KMS-11 (cell line): Measurements from ENCODE around the gene CALML5.

ENCODE experiments used
- H2AFZ ChIP-seq: fragments of 200-600 bp; sonication (generic); 2 replicates; pipeline ENCODE4 v1.6.1; 2016; ENCODE audit warnings: antibody characterized with exemption, mixed run types, low read depth
- H3K27ac ChIP-seq: fragments of 200-600 bp; sonication (generic); 2 replicates; pipeline ENCODE4 v1.6.1; 2016; ENCODE audit warnings: mild to moderate bottlenecking, mixed run types
- H3K27me3 ChIP-seq: fragments of 200-600 bp; sonication (generic); 2 replicates; pipeline ENCODE4 v1.6.1; 2017; ENCODE audit warnings: mild to moderate bottlenecking, low read depth, mixed run types, moderate library complexity; ENCODE audit not compliant: insufficient read depth
- H3K36me3 ChIP-seq: fragments of 200-600 bp; sonication (generic); 2 replicates; pipeline ENCODE4 v1.6.1; 2017; ENCODE audit warnings: mild to moderate bottlenecking, mixed run types; ENCODE audit not compliant: insufficient read depth
- H3K4me1 ChIP-seq: fragments of 200-600 bp; sonication (generic); 2 replicates; pipeline ENCODE4 v1.6.1; 2016; ENCODE audit warnings: mild to moderate bottlenecking, low read depth, mixed run types; ENCODE audit not compliant: poor library complexity, severe bottlenecking
- H3K4me2 ChIP-seq: fragments of 200-600 bp; sonication (generic); 2 replicates; pipeline ENCODE4 v1.7.0; 2016; ENCODE audit warnings: mild to moderate bottlenecking, mixed run types
- H3K4me3 ChIP-seq: fragments of 200-600 bp; sonication (generic); IDR thresholded peaks from 2 replicates; pipeline ENCODE4 v1.6.1; 2017; ENCODE audit warnings: low read depth, low read length, mixed read lengths; ENCODE audit not compliant: insufficient read depth
- H3K79me2 ChIP-seq: fragments of 200-600 bp; sonication (generic); 2 replicates; pipeline ENCODE4 v1.6.1; 2016; ENCODE audit warnings: low read depth, mixed run types; ENCODE audit not compliant: insufficient read depth
- H3K9ac ChIP-seq: fragments of 200-600 bp; sonication (generic); 2 replicates; pipeline ENCODE4 v1.6.1; 2016; ENCODE audit warnings: mild to moderate bottlenecking, mixed run types
- H4K20me1 ChIP-seq: fragments of 200-600 bp; sonication (generic); 2 replicates; pipeline ENCODE4 v1.6.1; 2016; ENCODE audit warnings: mild to moderate bottlenecking, mixed run types; ENCODE audit not compliant: insufficient read depth
- CTCF ChIP-seq: fragments of 200-600 bp; sonication (generic); conservative IDR thresholded peaks from 2 replicates; pipeline ENCODE4 v1.6.1; 2017; ENCODE audit warnings: low read depth, mild to moderate bottlenecking, antibody characterized with exemption, low read length, moderate library complexity, mixed read lengths

The CALML5 gene

GRCh38 chr10:5490698-5491464 lies 8.5 kb downstream of the CALML5 start:
- Histone ChIP-seq H4K20me1 (no peaks in the 10 kb centered on the region), H2AFZ (no peak overlapping the region), H3K36me3 (no peaks in the 10 kb centered on the region), H3K27me3 (no peaks in the 10 kb centered on the region), H3K27ac (no peak overlapping the region), H3K4me1 (no peaks in the 10 kb centered on the region), H3K4me3 (no peak overlapping the region), H3K79me2 (no peaks in the 10 kb centered on the region), H3K4me2 (no peak overlapping the region), H3K9ac (no peak overlapping the region)
- TF ChIP-seq CTCF, result no peak

GRCh38 chr10:5490032-5490431 lies 9.3 kb downstream of the CALML5 start:
- Histone ChIP-seq H3K79me2 (no peaks in the 10 kb centered on the region), H2AFZ (no peak overlapping the region), H3K4me3 (no peak overlapping the region), H3K27me3 (no peaks in the 10 kb centered on the region), H3K27ac (no peak overlapping the region), H3K4me2 (no peak overlapping the region), H4K20me1 (no peaks in the 10 kb centered on the region), H3K4me1 (no peaks in the 10 kb centered on the region), H3K36me3 (no peaks in the 10 kb centered on the region), H3K9ac (no peak overlapping the region)
- no peak for TF ChIP-seq CTCF

- H4K20me1 ChIP-seq, result no peaks in the 10 kb centered on the region
- H3K9ac ChIP-seq, result no peak overlapping the region
- no peaks in the 10 kb centered on the region for H3K4me1 ChIP-seq
- no peak overlapping the region for H3K4me2 ChIP-seq
- no peak overlapping the region for H3K4me3 ChIP-seq
- TF ChIP-seq CTCF, result no peak
- H2AFZ ChIP-seq, result no peak overlapping the region
- H3K27me3 ChIP-seq, result no peaks in the 10 kb centered on the region
- no peaks in the 10 kb centered on the region for H3K79me2 ChIP-seq
- H3K27ac ChIP-seq, result no peak overlapping the region
- no peaks in the 10 kb centered on the region for H3K36me3 ChIP-seq
Observed at GRCh38 chr10:5488272-5489161, 10.9 kb downstream of the CALML5 start.

- H3K4me2 ChIP-seq, result no peak overlapping the region
- H3K36me3 ChIP-seq, result no peaks in the 10 kb centered on the region
- no peak overlapping the region for H3K9ac ChIP-seq
- no peaks in the 10 kb centered on the region for H3K79me2 ChIP-seq
- H3K4me1 ChIP-seq, result no peaks in the 10 kb centered on the region
- no peaks in the 10 kb centered on the region for H4K20me1 ChIP-seq
- no peak overlapping the region for H3K4me3 ChIP-seq
- no peaks in the 10 kb centered on the region for H3K27me3 ChIP-seq
- no peak for TF ChIP-seq CTCF
- H3K27ac ChIP-seq, result no peak overlapping the region
- H2AFZ ChIP-seq, result no peak overlapping the region
Observed at GRCh38 chr10:5486853-5487235, 12.5 kb downstream of the CALML5 start.
